Stomach (tissue), 4 donors: Measurements from ENCODE around the gene SYNE4.

Experiments used
- CTCF ChIP-seq, 7 experiments: fragments of 450-650 bp in 4 of 7; fragments of 200-600 bp in 3 of 7; sonication (generic) in 3 of 7; IDR thresholded peaks; one replicate each; pipeline ENCODE4 v1.5.1; 2016 to 2019; ENCODE audit warnings: antibody characterized with exemption in 7 of 7, control low read depth in 2 of 7, mild to moderate bottlenecking in 1 of 7
- POLR2AphosphoS5 ChIP-seq, 3 donors: sonication (generic); formaldehyde crosslinking; IDR thresholded peaks; one replicate each; pipeline ENCODE4 v1.6.1; 2016; ENCODE audit warnings: antibody characterized with exemption in 3 of 3

- TF ChIP-seq CTCF (IDR thresholded peaks at IDR 0.05): no peak
- no peak for TF ChIP-seq POLR2AphosphoS5 (IDR thresholded peaks at IDR 0.05)
These were observed 11.8 kb downstream of the SYNE4 start for GRCh38 chr19:35996777-35997176.
